ENCODE data around the gene TYMS.

Gene TYMS

GRCh38 chr18:657311-658000, at the start of gene TYMS:
Gene TYMS, plus strand, starts transcription at chr18:657653. Its CDS starts 90 bp downstream, at chr18:657743.
- no peak for DNase-seq (ENCODE audit: low read depth in 2 of 2)

GRCh38 chr18:607930-608329, 49.5 kb upstream of the TYMS start:
- DNase-seq (ENCODE audit: low read depth in 2 of 2), result no peak

- DNase-seq (ENCODE audit: low read depth in 2 of 2), result no peak
Observed at GRCh38 chr18:610214-610928, 47.1 kb upstream of the TYMS start.

GRCh38 chr18:612156-612555, 45.3 kb upstream of the TYMS start:
- DNase-seq (ENCODE audit: low read depth in 2 of 2), result no peak

- no peak for DNase-seq (ENCODE audit: low read depth in 2 of 2)
Observed at GRCh38 chr18:614193-614592, 43.3 kb upstream of the TYMS start.

GRCh38 chr18:615092-615521, 42.3 kb upstream of the TYMS start:
- DNase-seq (ENCODE audit: low read depth in 2 of 2), result no peak

- no peak for DNase-seq (ENCODE audit: low read depth in 2 of 2)
Observed at GRCh38 chr18:615773-616172, 41.7 kb upstream of the TYMS start.

- DNase-seq (ENCODE audit: low read depth in 2 of 2), result no peak
Observed at GRCh38 chr18:616380-616995, 41.0 kb upstream of the TYMS start.

GRCh38 chr18:617970-618504, 39.4 kb upstream of the TYMS start:
- DNase-seq (ENCODE audit: low read depth in 2 of 2), result no peak

- no peak for DNase-seq (ENCODE audit: low read depth in 2 of 2)
Observed at GRCh38 chr18:618618-619017, 38.8 kb upstream of the TYMS start.

- no peak for DNase-seq (ENCODE audit: low read depth in 2 of 2)
Observed at GRCh38 chr18:621291-622043, 36.0 kb upstream of the TYMS start.

GRCh38 chr18:622289-622688, 35.2 kb upstream of the TYMS start:
- DNase-seq (ENCODE audit: low read depth in 2 of 2), result no peak

- DNase-seq (ENCODE audit: low read depth in 2 of 2), result peak; percentile 14 to 20
Observed at GRCh38 chr18:623761-624620, 33.5 kb upstream of the TYMS start.

- no peak for DNase-seq (ENCODE audit: low read depth in 2 of 2)
Observed at GRCh38 chr18:627231-627630, 30.2 kb upstream of the TYMS start.

- DNase-seq (ENCODE audit: low read depth in 2 of 2), result no peak
Observed at GRCh38 chr18:629269-630150, 27.9 kb upstream of the TYMS start.

GRCh38 chr18:631560-631959, 25.9 kb upstream of the TYMS start:
- DNase-seq (ENCODE audit: low read depth in 2 of 2), result no peak

- no peak for DNase-seq (ENCODE audit: low read depth in 2 of 2)
Observed at GRCh38 chr18:634551-635045, 22.9 kb upstream of the TYMS start.

GRCh38 chr18:635171-635570, 22.3 kb upstream of the TYMS start:
- no peak for DNase-seq (ENCODE audit: low read depth in 2 of 2)

- no peak for DNase-seq (ENCODE audit: low read depth in 2 of 2)
Observed at GRCh38 chr18:641224-641623, 16.2 kb upstream of the TYMS start.

All from activated CD8-positive, alpha-beta memory T cell treated with anti-CD3 and anti-CD28 coated beads for 4 hours (primary cell).